BLaER1 (cell line): Measurements from ENCODE around the gene ZMYND8.

ENCODE experiments used
- H3K27ac ChIP-seq: shearing (Covaris generic); formaldehyde crosslinking; 2 replicates; pipeline ENCODE4 v1.8.1; 2022
- H3K27me3 ChIP-seq: shearing (Covaris generic); formaldehyde crosslinking; 2 replicates; pipeline ENCODE4 v1.8.1; 2022
- H3K36me3 ChIP-seq: shearing (Covaris generic); formaldehyde crosslinking; 2 replicates; pipeline ENCODE4 v1.8.1; 2022
- H3K4me1 ChIP-seq: shearing (Covaris generic); formaldehyde crosslinking; 2 replicates; pipeline ENCODE4 v1.8.1; 2022
- H3K4me2 ChIP-seq: shearing (Covaris generic); formaldehyde crosslinking; 2 replicates; pipeline ENCODE4 v1.8.1; 2022
- H3K4me3 ChIP-seq: shearing (Covaris generic); formaldehyde crosslinking; 2 replicates; pipeline ENCODE4 v1.8.1; 2022
- H3K9ac ChIP-seq: shearing (Covaris generic); formaldehyde crosslinking; 2 replicates; pipeline ENCODE4 v1.8.1; 2022
- H3K9me3 ChIP-seq: shearing (Covaris generic); formaldehyde crosslinking; 2 replicates; pipeline ENCODE4 v1.8.1; 2022
- H4K20me1 ChIP-seq: shearing (Covaris generic); formaldehyde crosslinking; 2 replicates; pipeline ENCODE4 v1.8.1; 2022
- Cebpa-rat ChIP-seq: shearing (Covaris generic); IDR thresholded peaks from 2 replicates; pipeline ENCODE4 v1.8.1; 2022

The ZMYND8 gene

DNA sequence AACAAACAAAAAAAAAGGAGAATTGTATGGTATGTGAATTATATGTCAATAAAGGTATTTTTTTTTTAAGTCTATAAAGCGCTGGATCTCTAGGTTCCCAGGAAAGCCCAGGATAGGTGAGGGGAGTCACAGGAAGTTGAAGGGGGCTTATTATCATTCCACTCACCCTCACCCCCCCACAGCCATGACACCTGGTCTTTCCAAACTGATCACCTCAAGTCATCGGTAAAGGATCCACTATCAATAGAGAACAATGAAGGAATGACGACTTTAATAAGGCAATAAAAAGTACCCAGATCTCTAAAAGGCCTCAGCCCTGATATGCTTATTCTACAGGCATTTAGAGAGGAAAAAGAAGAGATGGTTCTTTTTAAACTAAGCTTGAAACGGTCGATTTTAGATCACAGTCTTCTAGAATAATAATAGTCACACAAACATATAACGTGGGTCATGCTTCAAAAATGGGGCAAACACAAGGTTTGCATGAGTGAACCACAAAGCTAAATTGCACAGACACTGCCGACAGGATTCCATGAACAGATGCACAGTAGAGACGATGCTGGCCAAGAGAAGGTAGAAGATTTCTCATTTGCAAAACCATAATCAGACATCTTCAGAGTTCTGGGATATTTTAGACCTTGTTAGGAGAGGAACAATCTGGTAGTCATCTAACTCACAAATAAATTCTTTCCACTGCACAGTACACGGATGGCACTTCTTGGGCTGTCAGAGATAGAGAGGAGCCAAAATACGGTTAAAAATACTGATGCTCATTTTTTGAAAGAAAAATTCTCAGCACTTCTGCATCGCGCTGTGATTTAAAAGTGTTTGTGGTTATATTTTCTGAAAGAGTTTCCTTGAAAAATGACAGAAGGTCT is 21.0 kb downstream of the ZMYND8 start:
- H3K27ac ChIP-seq: no peak overlapping the region
- H3K36me3 ChIP-seq: peaks cover 100% of the 10 kb centered on the region
- H3K9ac ChIP-seq: no peak overlapping the region
- H3K27me3 ChIP-seq: no peaks in the 10 kb centered on the region
- peaks cover 100% of the 10 kb centered on the region for H4K20me1 ChIP-seq
- peaks cover 39% of the 10 kb centered on the region for H3K4me1 ChIP-seq
- TF ChIP-seq Cebpa-rat: no peak
- no peak overlapping the region for H3K4me2 ChIP-seq
- no peak overlapping the region for H3K4me3 ChIP-seq
- H3K9me3 ChIP-seq: no peaks in the 10 kb centered on the region

GRCh38 chr20:47334022-47334551 is 22.4 kb downstream of the ZMYND8 start:
- H3K4me1 ChIP-seq: peaks cover 34% of the 10 kb centered on the region
- no peaks in the 10 kb centered on the region for H3K9me3 ChIP-seq
- H3K27me3 ChIP-seq: no peaks in the 10 kb centered on the region
- no peak overlapping the region for H3K9ac ChIP-seq
- TF ChIP-seq Cebpa-rat: no peak
- no peak overlapping the region for H3K27ac ChIP-seq
- H3K36me3 ChIP-seq: peaks cover 100% of the 10 kb centered on the region
- H3K4me2 ChIP-seq: no peak overlapping the region
- H3K4me3 ChIP-seq: no peak overlapping the region
- H4K20me1 ChIP-seq: peaks cover 100% of the 10 kb centered on the region

GRCh38 chr20:47332381-47333206 is 23.9 kb downstream of the ZMYND8 start:
- no peak overlapping the region for H3K4me2 ChIP-seq
- no peak overlapping the region for H3K9ac ChIP-seq
- peaks cover 34% of the 10 kb centered on the region for H3K4me1 ChIP-seq
- no peak for TF ChIP-seq Cebpa-rat
- H4K20me1 ChIP-seq: peaks cover 100% of the 10 kb centered on the region
- peaks cover 100% of the 10 kb centered on the region for H3K36me3 ChIP-seq
- H3K4me3 ChIP-seq: no peak overlapping the region
- no peaks in the 10 kb centered on the region for H3K9me3 ChIP-seq
- no peak overlapping the region for H3K27ac ChIP-seq
- no peaks in the 10 kb centered on the region for H3K27me3 ChIP-seq

GRCh38 chr20:47330933-47331708 is 25.4 kb downstream of the ZMYND8 start:
- no peaks in the 10 kb centered on the region for H3K9me3 ChIP-seq
- H4K20me1 ChIP-seq: peaks cover 100% of the 10 kb centered on the region
- H3K36me3 ChIP-seq: peaks cover 100% of the 10 kb centered on the region
- H3K9ac ChIP-seq: no peak overlapping the region
- H3K27ac ChIP-seq: peak overlapping the region; percentile 9; the same call in 1 of the 2 replicates
- H3K4me3 ChIP-seq: no peak overlapping the region
- peaks cover 32% of the 10 kb centered on the region for H3K4me1 ChIP-seq
- H3K4me2 ChIP-seq: no peak overlapping the region
- TF ChIP-seq Cebpa-rat: no peak
- no peaks in the 10 kb centered on the region for H3K27me3 ChIP-seq

GRCh38 chr20:47330071-47330470 is 26.4 kb downstream of the ZMYND8 start:
- TF ChIP-seq Cebpa-rat: no peak
- peaks cover 100% of the 10 kb centered on the region for H3K36me3 ChIP-seq

GRCh38 chr20:47328129-47328528 is 28.4 kb downstream of the ZMYND8 start:
- Histone ChIP-seq H3K4me3 (no peak overlapping the region), H3K4me2 (no peak overlapping the region), H3K4me1 (peaks cover 30% of the 10 kb centered on the region), H3K27ac (no peak overlapping the region), H3K36me3 (peaks cover 100% of the 10 kb centered on the region), H4K20me1 (peaks cover 100% of the 10 kb centered on the region), H3K9ac (no peak overlapping the region), H3K9me3 (no peaks in the 10 kb centered on the region), H3K27me3 (no peaks in the 10 kb centered on the region)
- TF ChIP-seq Cebpa-rat: no peak

More at GRCh38 chr20:47330071-47330470, 26.4 kb downstream of the ZMYND8 start:
- H3K9ac ChIP-seq: no peak overlapping the region
- no peaks in the 10 kb centered on the region for H3K9me3 ChIP-seq
- H3K4me1 ChIP-seq: peaks cover 27% of the 10 kb centered on the region
- H3K27ac ChIP-seq: no peak overlapping the region
- no peak overlapping the region for H3K4me3 ChIP-seq
- H3K4me2 ChIP-seq: no peak overlapping the region
- H3K27me3 ChIP-seq: no peaks in the 10 kb centered on the region
- H4K20me1 ChIP-seq: peaks cover 100% of the 10 kb centered on the region

DNA sequence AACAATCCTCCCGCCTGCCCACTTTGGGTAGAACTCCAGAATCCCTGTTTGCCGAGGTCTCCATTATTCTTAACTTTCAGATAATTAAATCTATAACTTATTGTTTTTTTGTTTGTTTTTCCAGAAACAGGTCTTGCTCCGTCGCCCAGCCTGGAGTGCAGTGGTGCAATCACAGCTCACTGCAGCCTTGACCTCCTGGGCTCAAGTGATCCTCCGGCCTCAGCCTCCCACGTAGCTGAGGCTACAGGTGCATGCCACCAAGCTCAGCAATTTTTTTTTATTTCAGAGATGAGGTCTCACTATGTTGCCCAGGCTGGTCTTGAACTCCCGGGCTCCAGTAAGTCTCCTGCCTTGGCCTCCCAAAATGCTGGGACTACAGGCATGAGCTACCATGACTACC is 28.8 kb downstream of the ZMYND8 start:
- Histone ChIP-seq H3K27me3 (no peaks in the 10 kb centered on the region), H3K27ac (no peak overlapping the region), H3K9ac (no peak overlapping the region), H4K20me1 (peaks cover 100% of the 10 kb centered on the region), H3K4me1 (peaks cover 34% of the 10 kb centered on the region), H3K36me3 (peaks cover 100% of the 10 kb centered on the region), H3K4me2 (no peak overlapping the region), H3K9me3 (no peaks in the 10 kb centered on the region), H3K4me3 (no peak overlapping the region)
- TF ChIP-seq Cebpa-rat: no peak

DNA sequence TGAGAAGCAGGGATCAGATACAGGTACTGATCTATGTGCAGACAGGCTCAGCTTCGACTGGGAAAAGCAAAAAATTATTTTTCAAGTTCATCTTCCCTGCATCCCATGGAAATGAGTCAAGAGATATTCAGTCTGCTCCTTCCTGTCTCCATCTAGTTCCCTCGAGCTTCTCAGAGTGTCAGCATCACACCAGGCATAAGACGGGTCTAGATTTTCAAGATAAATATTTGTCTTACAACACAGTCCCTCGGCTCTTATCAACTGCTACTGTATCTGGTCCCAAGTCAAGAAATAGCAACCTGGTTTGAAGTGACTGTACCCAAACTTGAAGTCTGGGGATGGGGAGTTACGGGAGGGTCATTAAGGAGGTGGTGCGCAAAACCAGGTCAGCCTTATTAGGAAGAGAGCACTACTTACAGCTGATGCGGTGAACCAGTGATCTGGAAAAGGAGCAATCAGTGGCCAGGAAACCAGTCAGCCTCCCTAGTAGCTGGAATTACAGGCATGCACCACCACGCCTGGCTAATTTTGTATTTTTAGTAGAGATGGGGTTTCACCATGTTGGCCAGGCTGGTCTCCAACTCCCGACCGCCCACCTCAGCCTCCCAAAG is 29.7 kb downstream of the ZMYND8 start:
- Histone ChIP-seq H3K4me1 (peaks cover 44% of the 10 kb centered on the region), H3K27ac (no peak overlapping the region), H3K4me2 (no peak overlapping the region), H3K4me3 (no peak overlapping the region), H3K36me3 (peaks cover 100% of the 10 kb centered on the region), H3K27me3 (no peaks in the 10 kb centered on the region), H3K9ac (no peak overlapping the region), H3K9me3 (no peaks in the 10 kb centered on the region), H4K20me1 (peaks cover 100% of the 10 kb centered on the region)
- TF ChIP-seq Cebpa-rat: no peak

DNA sequence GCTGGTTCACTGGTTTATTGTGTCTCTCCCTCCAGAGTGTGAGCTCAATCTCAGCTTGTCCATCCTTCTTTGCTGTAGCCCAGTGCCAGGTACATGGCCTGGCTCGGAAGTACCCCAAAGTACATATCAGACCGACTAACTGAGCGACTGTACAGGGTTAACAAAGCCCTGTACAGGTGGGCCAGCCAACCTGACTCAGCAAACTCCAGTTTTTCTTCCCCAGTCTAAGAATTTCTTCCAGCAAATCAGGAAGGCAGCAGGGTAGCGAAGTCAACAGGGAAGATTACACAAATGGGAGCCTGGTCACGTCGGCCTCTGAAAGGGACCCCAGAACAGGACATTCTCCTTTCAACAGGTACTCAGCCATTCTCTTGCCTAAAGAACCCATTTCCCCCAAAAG is 31.3 kb downstream of the ZMYND8 start:
- Histone ChIP-seq H3K4me2 (no peak overlapping the region), H3K27me3 (no peaks in the 10 kb centered on the region), H3K9me3 (no peaks in the 10 kb centered on the region), H3K36me3 (peaks cover 100% of the 10 kb centered on the region), H3K4me1 (peaks cover 49% of the 10 kb centered on the region), H3K9ac (no peak overlapping the region), H4K20me1 (peaks cover 100% of the 10 kb centered on the region), H3K27ac (no peak overlapping the region), H3K4me3 (no peak overlapping the region)
- TF ChIP-seq Cebpa-rat: no peak
